HepG2 (cell line): ENCODE measurements around the gene FAT1. TPM values are rescaled to one million over a fixed set of nuclear protein-coding genes. Genes with fewer than 3 reads are reported as not detected.

ENCODE experiments used
- BRD4 ChIP-seq: sonication (generic); formaldehyde crosslinking; IDR thresholded peaks from 2 replicates; pipeline ENCODE4 v1.4.0; 2020; ENCODE audit warnings: missing genetic modification reagents
- GATAD2A ChIP-seq: IDR thresholded peaks from 2 replicates; pipeline ENCODE4 v1.6.1; 2016
- HNRNPLL ChIP-seq: fragments of 200-400 bp; formaldehyde crosslinking; IDR thresholded peaks from 2 replicates; pipeline ENCODE4 v1.6.1; 2017; ENCODE audit warnings: mild to moderate bottlenecking, low read depth, low read length; ENCODE audit not compliant: poor library complexity, severe bottlenecking
- HOXD1 ChIP-seq: sonication (generic); formaldehyde crosslinking; IDR thresholded peaks from 2 replicates; pipeline ENCODE4 v1.5.0; 2020; ENCODE audit warnings: missing genetic modification reagents
- IRX3 ChIP-seq: sonication (generic); formaldehyde crosslinking; IDR thresholded peaks from 2 replicates; pipeline ENCODE4 v1.8.1; 2023; ENCODE audit warnings: mild to moderate bottlenecking, low read depth, missing genetic modification reagents, borderline replicate concordance
- NFIC ChIP-seq: IDR thresholded peaks from 2 replicates; pipeline ENCODE4 v1.6.1; 2012; ENCODE audit warnings: mild to moderate bottlenecking, low read length, inconsistent platforms
- PAF1 ChIP-seq: IDR thresholded peaks from 2 replicates; pipeline ENCODE4 v1.6.1; 2016; ENCODE audit warnings: missing genetic modification reagents, missing compliant biosample characterization
- PRDM10 ChIP-seq: sonication (generic); formaldehyde crosslinking; IDR thresholded peaks from 2 replicates; pipeline ENCODE4 v1.4.0; 2020; ENCODE audit warnings: low read depth, missing genetic modification reagents
- PRMT3 ChIP-seq: sonication (generic); formaldehyde crosslinking; IDR thresholded peaks from 2 replicates; pipeline ENCODE4 v1.8.1; 2022; ENCODE audit warnings: low read depth, mild to moderate bottlenecking, moderate library complexity, missing genetic modification reagents, borderline replicate concordance
- SAP130 ChIP-seq: IDR thresholded peaks from 2 replicates; pipeline ENCODE4 v1.6.1; 2016; ENCODE audit warnings: low read depth
- SMC3 ChIP-seq: IDR thresholded peaks from 2 replicates; pipeline ENCODE4 v1.6.1; 2011; ENCODE audit warnings: low read length, improper control_type of control experiment
- SRY ChIP-seq: sonication (generic); formaldehyde crosslinking; IDR thresholded peaks from 2 replicates; pipeline ENCODE4 v1.8.0; 2022; ENCODE audit warnings: mild to moderate bottlenecking, missing genetic modification reagents
- SSRP1 ChIP-seq: IDR thresholded peaks from 2 replicates; pipeline ENCODE4 v1.6.1; 2016; ENCODE audit warnings: control low read depth
- TBP ChIP-seq: sonication (generic); formaldehyde crosslinking; IDR thresholded peaks from 2 replicates; pipeline ENCODE4 v1.5.0; 2020; ENCODE audit warnings: missing genetic modification reagents
- ZBTB20 ChIP-seq: sonication (generic); formaldehyde crosslinking; IDR thresholded peaks from 2 replicates; pipeline ENCODE4 v1.8.1; 2023; ENCODE audit warnings: missing genetic modification reagents, low read depth, mild to moderate bottlenecking, borderline replicate concordance
- ZBTB34 ChIP-seq: sonication (generic); formaldehyde crosslinking; IDR thresholded peaks from 2 replicates; pipeline ENCODE4 v1.8.0; 2022; ENCODE audit warnings: mild to moderate bottlenecking, missing genetic modification reagents
- ZFP1 ChIP-seq: IDR thresholded peaks from 2 replicates; pipeline ENCODE4 v1.6.1; 2016
- ZNF33B ChIP-seq: sonication (generic); formaldehyde crosslinking; IDR thresholded peaks from 2 replicates; pipeline ENCODE4 v1.5.1; 2020; ENCODE audit warnings: mild to moderate bottlenecking, missing genetic modification reagents
- ZNF34 ChIP-seq: sonication (generic); formaldehyde crosslinking; IDR thresholded peaks from 2 replicates; pipeline ENCODE4 v1.4.0; 2020; ENCODE audit warnings: mild to moderate bottlenecking, missing genetic modification reagents, borderline replicate concordance
- ZNF460 ChIP-seq: sonication (generic); formaldehyde crosslinking; IDR thresholded peaks from 2 replicates; pipeline ENCODE4 v1.5.1; 2020; ENCODE audit warnings: missing genetic modification reagents, mild to moderate bottlenecking, borderline replicate concordance
- ZNF576 ChIP-seq: sonication (generic); formaldehyde crosslinking; IDR thresholded peaks from 2 replicates; pipeline ENCODE4 v1.4.0; 2020; ENCODE audit warnings: mild to moderate bottlenecking, missing genetic modification reagents
- ZNF589 ChIP-seq: sonication (generic); formaldehyde crosslinking; conservative IDR thresholded peaks from 2 replicates; pipeline ENCODE4 v1.8.0; 2022; ENCODE audit warnings: mild to moderate bottlenecking, moderate library complexity, missing genetic modification reagents
- ZNF749 ChIP-seq: sonication (generic); formaldehyde crosslinking; IDR thresholded peaks from 2 replicates; pipeline ENCODE4 v1.8.0; 2022; ENCODE audit warnings: mild to moderate bottlenecking, missing genetic modification reagents, moderate library complexity, borderline replicate concordance
- ZNF75D ChIP-seq: sonication (generic); formaldehyde crosslinking; IDR thresholded peaks from 2 replicates; pipeline ENCODE4 v1.8.1; 2023; ENCODE audit warnings: missing genetic modification reagents, mild to moderate bottlenecking, borderline replicate concordance
- ZSCAN21 ChIP-seq: sonication (generic); formaldehyde crosslinking; IDR thresholded peaks from 2 replicates; pipeline ENCODE4 v1.8.0; 2022; ENCODE audit warnings: mild to moderate bottlenecking, missing genetic modification reagents, moderate library complexity, borderline replicate concordance
- polyA plus RNA-seq, 8 experiments: library from polyadenylated mRNA; depleted of rRNA in 3 of 8; stranded (reverse) in 7 of 8; unstranded in 1 of 8; fragments of >200 nt; fragmentation: Illumina TruSeq in 4 of 8; extraction: Trizol in 4 of 8; gene quantifications; 2 replicates each; pipeline versions ENCODE4 v1.2.1 to v1.2.3, GENCODE V29; 2011 to 2016; ENCODE audit warnings: low read depth in 4 of 8, missing spikeins in 1 of 8, mixed read lengths in 1 of 8; ENCODE audit not compliant: insufficient read depth in 1 of 8
- total RNA-seq, 5 experiments: library from RNA; depleted of rRNA; stranded (reverse); fragments of >200 nt; fragmentation: Illumina TruSeq; extraction: Trizol; gene quantifications; 2 replicates each; pipeline ENCODE4 v1.2.3, GENCODE V29; 2016; ENCODE audit warnings: low read depth in 1 of 5

FAT1 gene
- total and polyA plus RNA-seq, 2 of the 13 experiments (the other 11 are each of a cell fraction or from before 2014, with no cell fraction given) = 185 to 216 TPM

GRCh38 chr4:186755550-186756519 lies 32.2 kb upstream of the FAT1 start (continued):
- no peak for TF ChIP-seq ZNF34 (CRISPR knock-in tag)
- no peak for TF ChIP-seq PRMT3
- TF ChIP-seq ZBTB34 = no peak; the same call in 1 of the 2 replicates
- no peak; the same call in 1 of the 2 replicates for TF ChIP-seq HOXD1 (CRISPR knock-in tag)
- TF ChIP-seq ZNF589 = no peak
- no peak for TF ChIP-seq ZNF576 (CRISPR knock-in tag)
- no peak for TF ChIP-seq ZNF33B
- TF ChIP-seq PRDM10 (CRISPR knock-in tag) = peak; percentile 70; the same call in 1 of the 2 replicates
- peak; percentile 57; the same call in 1 of the 2 replicates for TF ChIP-seq ZNF749 (CRISPR knock-in tag)
- no peak for TF ChIP-seq SSRP1 (CRISPR knock-in tag)
- TF ChIP-seq HNRNPLL = no peak
- TF ChIP-seq NFIC = peak; percentile 64; the same call in 1 of the 2 replicates
- TF ChIP-seq GATAD2A = peak; percentile 93
- TF ChIP-seq ZSCAN21 (CRISPR knock-in tag) = peak; percentile 68; the same call in 1 of the 2 replicates
- peak; percentile 81 for TF ChIP-seq SAP130 (CRISPR knock-in tag)
- TF ChIP-seq ZNF460 (CRISPR knock-in tag) = no peak; the same call in 1 of the 2 replicates
- TF ChIP-seq SRY (CRISPR knock-in tag) = no peak
- TF ChIP-seq BRD4 = no peak; the same call in 1 of the 2 replicates
- no peak for TF ChIP-seq IRX3
- TF ChIP-seq ZFP1 = peak; percentile 87; the same call in 1 of the 2 replicates
- TF ChIP-seq ZNF75D (CRISPR knock-in tag) = no peak
- TF ChIP-seq ZBTB20 (CRISPR knock-in tag) = peak; percentile 86; the same call in 1 of the 2 replicates
- no peak for TF ChIP-seq TBP
- TF ChIP-seq SMC3 = no peak
- no peak for TF ChIP-seq PAF1 (CRISPR knock-in tag)
